OCI-LY7 (cell line): Measurements from ENCODE around the gene CCDC47. TPM values are rescaled to one million over a fixed set of nuclear protein-coding genes. Genes with fewer than 3 reads are reported as not detected.
A peak's percentile ranks its signal among the peaks of the same experiment; 100 is the strongest.

Experiments used
- BruUV-seq: library from RNA; stranded (reverse); fragments of 400-500 nt; replicated peaks from 2 replicates; lab custom pipeline; 2021; lab: Mats Ljungman, UMichigan
- CTCF ChIA-PET: fragments of 300-600 bp; sonication (Branson Sonifier 250); formaldehyde crosslinking; loops from one replicate; lab custom pipeline; 2022; ENCODE audit warnings: antibody characterized with exemption; ENCODE audit not compliant: unreplicated experiment; lab: Charles Lee
- POLR2A ChIA-PET: fragments of 300-600 bp; sonication (Branson Sonifier 250); formaldehyde crosslinking; loops from one replicate; lab custom pipeline; 2022; ENCODE audit warnings: antibody characterized with exemption; lab: Charles Lee
- DNase-seq: peaks from one replicate; pipeline ENCODE4 v3.0.0-alpha.2; 2015; ENCODE audit warnings: low spot score
- H2AFZ ChIP-seq: fragments of 200-600 bp; sonication (generic), shearing (Covaris generic); 2 replicates; pipeline ENCODE4 v1.6.1; 2014; ENCODE audit warnings: mild to moderate bottlenecking, antibody characterized with exemption, low read length, moderate library complexity
- H3K27ac ChIP-seq: fragments of 200-600 bp; sonication (generic); 2 replicates; pipeline ENCODE4 v1.5.1; 2014; ENCODE audit warnings: mixed run types, low read depth, mild to moderate bottlenecking, moderate library complexity, low read length, inconsistent platforms; ENCODE audit not compliant: poor library complexity, severe bottlenecking
- H3K36me3 ChIP-seq: fragments of 200-600 bp; sonication (generic); 2 replicates; pipeline ENCODE4 v1.6.1; 2014; ENCODE audit warnings: mild to moderate bottlenecking, antibody characterized with exemption, low read length, moderate library complexity, mixed read lengths; ENCODE audit not compliant: insufficient read depth
- H3K4me1 ChIP-seq: fragments of 200-600 bp; sonication (generic); 2 replicates; pipeline ENCODE4 v1.5.1; 2014; ENCODE audit warnings: mild to moderate bottlenecking, low read length; ENCODE audit not compliant: insufficient read depth, poor library complexity, severe bottlenecking
- H3K4me2 ChIP-seq: fragments of 200-600 bp; sonication (generic); 2 replicates; pipeline ENCODE4 v1.6.1; 2014; ENCODE audit warnings: mild to moderate bottlenecking, low read length
- H3K4me3 ChIP-seq: fragments of 200-600 bp; sonication (generic); 2 replicates; pipeline ENCODE4 v1.5.1; 2014; ENCODE audit warnings: mild to moderate bottlenecking, low read depth, low read length; ENCODE audit not compliant: poor library complexity, severe bottlenecking
- H3K79me2 ChIP-seq: fragments of 200-600 bp; sonication (generic); 2 replicates; pipeline ENCODE4 v1.6.1; 2016; ENCODE audit warnings: low read depth, mild to moderate bottlenecking, low read length, moderate library complexity, mixed read lengths; ENCODE audit not compliant: insufficient read depth
- H3K9me2 ChIP-seq: fragments of 200-600 bp; sonication (generic); 2 replicates; pipeline ENCODE4 v1.6.1; 2016; ENCODE audit warnings: mild to moderate bottlenecking, low read length, mixed read lengths; ENCODE audit not compliant: insufficient read depth
- H3K9me3 ChIP-seq: fragments of 200-600 bp; sonication (generic); 2 replicates; pipeline ENCODE4 v1.6.1; 2014; ENCODE audit warnings: mild to moderate bottlenecking, mixed run types, low read length, mixed read lengths
- H4K20me1 ChIP-seq: fragments of 200-600 bp; sonication (generic); 2 replicates; pipeline ENCODE4 v1.6.1; 2014; ENCODE audit warnings: mild to moderate bottlenecking, antibody characterized with exemption, low read length, moderate library complexity, mixed read lengths; ENCODE audit not compliant: insufficient read depth
- CTCF ChIP-seq: fragments of 200-600 bp; sonication (generic); conservative IDR thresholded peaks from 2 replicates; pipeline ENCODE4 v1.5.1; 2014; ENCODE audit warnings: mild to moderate bottlenecking, antibody characterized with exemption, low read length, moderate library complexity, mixed read lengths
- EZH2phosphoT487 ChIP-seq: fragments of 200-600 bp; sonication (generic); IDR thresholded peaks from 2 replicates; pipeline ENCODE4 v1.6.1; 2018; ENCODE audit warnings: low read depth, borderline replicate concordance, mild to moderate bottlenecking, mixed run types, antibody characterized with exemption, low read length, moderate library complexity, mixed read lengths
- intact Hi-C: fragments of 100-400 bp; cut with micrococcal nuclease; formaldehyde crosslinking; loops from one replicate; pipeline ENCODE4 v1.10.0; 2022; ENCODE audit not compliant: unreplicated experiment
- total RNA-seq, 2 experiments: library from RNA; depleted of rRNA in 1 of 2; stranded (reverse); fragments of >200 nt in 1 of 2; shearing (Covaris generic) in 1 of 2; gene quantifications; 2 replicates each; pipeline ENCODE4 v1.2.3, GENCODE V29; 2014 to 2022

Gene CCDC47
- total RNA-seq, 2 experiments from 2014 or later = 27.5 to 50.3 TPM

- peak overlapping the region; percentile 95 for H3K27ac ChIP-seq
- H4K20me1 ChIP-seq = peaks cover 16% of the 10 kb centered on the region; the same call in 1 of the 2 replicates
- H3K4me2 ChIP-seq = peak overlapping the region; percentile 98
- H2AFZ ChIP-seq = no peak overlapping the region
- H3K4me1 ChIP-seq = peaks cover 76% of the 10 kb centered on the region
- H3K9me2 ChIP-seq = no peaks in the 10 kb centered on the region
- ChIA-PET POLR2A (interaction anchor here (0.6 to 1.8 kb wide), 7 partner anchors 30 to 320 kb away, joined by 3 to 5 read pairs (median 4); partner anchors contain the start of gene DDX42), CTCF (no interaction called here)
- H3K79me2 ChIP-seq = peaks cover 52% of the 10 kb centered on the region
- intact Hi-C loops = no loop called here
- DNase-seq = peak; percentile 48
- no peak for TF ChIP-seq EZH2phosphoT487
- no peak for TF ChIP-seq CTCF
- peaks cover 66% of the 10 kb centered on the region for H3K36me3 ChIP-seq
- no peaks in the 10 kb centered on the region for H3K9me3 ChIP-seq
- H3K4me3 ChIP-seq = peak overlapping the region; percentile 89
- BruUV-seq = no TSS peak
These were observed 72.0 kb downstream of the CCDC47 start for GRCh38 chr17:63701456-63701820.

- TF ChIP-seq CTCF (peak; percentile 47; the same call in 1 of the 2 replicates), EZH2phosphoT487 (no peak)
- peaks cover 66% of the 10 kb centered on the region for H3K36me3 ChIP-seq
- peak overlapping the region; percentile 89 for H3K4me3 ChIP-seq
- no peak overlapping the region for H2AFZ ChIP-seq
- H3K9me3 ChIP-seq = no peaks in the 10 kb centered on the region
- peaks cover 76% of the 10 kb centered on the region for H3K4me1 ChIP-seq
- intact Hi-C loops = no loop called here
- peak overlapping the region; percentile 95 for H3K27ac ChIP-seq
- POLR2A ChIA-PET = interaction anchor here (0.5 to 1.8 kb wide), 7 partner anchors 38 to 696 kb away, joined by 3 to 5 read pairs (median 4); partner anchors contain the start of gene DDX42
- no TSS peak for BruUV-seq
- CTCF ChIA-PET = no interaction called here
- peaks cover 52% of the 10 kb centered on the region for H3K79me2 ChIP-seq
- H3K4me2 ChIP-seq = peak overlapping the region; percentile 98
- no peaks in the 10 kb centered on the region for H3K9me2 ChIP-seq
- peak; percentile 82 for DNase-seq
- peaks cover 16% of the 10 kb centered on the region; the same call in 1 of the 2 replicates for H4K20me1 ChIP-seq
These were observed 72.6 kb downstream of the CCDC47 start for GRCh38 chr17:63700528-63701455.
